Measurements from ENCODE around the gene GALNTL6. TPM values are rescaled to one million over a fixed set of nuclear protein-coding genes. Genes with fewer than 3 reads are reported as not detected.

The GALNTL6 gene
- total and polyA plus RNA-seq, 2 of the 4 experiments (the other 2 are of a cell fraction) = under 0.01 TPM; not detected in 1

DNA sequence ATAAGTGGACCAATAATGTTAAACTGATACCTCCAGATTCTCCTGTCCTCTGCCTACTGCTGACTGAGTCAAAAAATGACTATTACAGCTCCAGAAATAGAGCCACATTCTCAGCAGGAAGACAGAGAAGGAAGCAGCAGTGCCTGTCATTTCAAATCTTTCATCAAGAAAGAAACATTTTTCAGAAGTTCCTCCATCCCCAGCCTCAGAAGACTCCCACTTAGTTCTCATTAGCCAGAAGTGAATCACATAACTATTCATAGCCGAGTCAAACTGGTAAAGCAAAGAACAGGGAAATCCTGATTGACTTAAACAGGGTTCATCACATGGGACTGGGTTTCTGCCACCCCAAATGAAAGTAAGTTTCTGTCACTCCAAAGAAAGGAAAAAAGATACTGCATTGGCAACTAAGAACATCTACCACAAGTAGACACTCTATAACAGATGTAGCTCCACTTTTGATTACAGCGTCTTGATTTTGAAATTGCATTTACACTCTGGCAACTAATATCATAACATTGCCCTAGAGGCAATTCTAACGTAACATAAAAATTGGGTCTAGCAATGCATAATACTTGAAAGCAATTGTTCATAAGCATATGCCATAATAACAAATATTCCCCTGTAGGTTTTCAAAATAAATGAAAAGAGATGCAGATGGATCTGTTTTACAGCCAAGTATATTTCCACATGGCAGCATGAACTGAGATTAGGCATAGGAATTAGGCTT lies 599.8 kb downstream of the GALNTL6 start:
- H2BK120ac ChIP-seq (ENCODE audit: low read depth, low read length) = no peak overlapping the region
- no peak overlapping the region for H3K23ac ChIP-seq (ENCODE audit: low read depth, low read length)
- no peak overlapping the region for H2BK20ac ChIP-seq (ENCODE audit: low read depth, low read length)
- H3K56ac ChIP-seq (ENCODE audit: extremely low read depth, insufficient read depth, low read length) = no peak overlapping the region
- dilution Hi-C loops (cut with HindIII; ENCODE audit: low sequenced_read_pairs, unreplicated experiment) = no loop called here
- H4K91ac ChIP-seq (ENCODE audit: insufficient read depth, low read depth, low read length) = no peak overlapping the region
- ChIA-PET CTCF (no interaction called here), POLR2A (ENCODE audit: unreplicated experiment) (no interaction called here)
- no peak overlapping the region for H3K27ac ChIP-seq (ENCODE audit: insufficient read depth, low read length)
- H3K14ac ChIP-seq (replicated peaks; ENCODE audit: low read depth, low read length) = no peak overlapping the region
- no peak overlapping the region for H4K5ac ChIP-seq (ENCODE audit: low read depth, low read length)
- DNase-seq (no peak), ATAC-seq (ENCODE audit: low read depth) (no peak)
- H3K9me3 ChIP-seq (ENCODE audit: control insufficient read depth, insufficient read depth, low read length) = peaks cover 1% of the 10 kb centered on the region
- H4K8ac ChIP-seq (ENCODE audit: low read depth in 2 of 2, low read length in 2 of 2) = no peak overlapping the region
- no peaks in the 10 kb centered on the region for H3K27me3 ChIP-seq (ENCODE audit: control insufficient read depth, insufficient read depth, low read length)
- no peak overlapping the region for H2BK15ac ChIP-seq (ENCODE audit: low read depth, low read length)
- no peaks in the 10 kb centered on the region for H4K20me1 ChIP-seq (ENCODE audit: insufficient read depth, low read length)
- in situ Hi-C loops (cut with MboI; ENCODE audit: low sequenced_read_pairs) = no loop called here
- H2AFZ ChIP-seq (replicated peaks; ENCODE audit: low read length, poor library complexity) = no peak overlapping the region
- H3K4me1 ChIP-seq (ENCODE audit: control insufficient read depth, insufficient read depth, low read length) = no peaks in the 10 kb centered on the region
- no peak overlapping the region for H2BK5ac ChIP-seq (ENCODE audit: low read depth, low read length, poor library complexity, severe bottlenecking)
- H2AK5ac ChIP-seq (ENCODE audit: low read depth, low read length) = no peak overlapping the region
- no peaks in the 10 kb centered on the region for H3K36me3 ChIP-seq (ENCODE audit: control insufficient read depth, insufficient read depth, low read length)
- H3K4me2 ChIP-seq (ENCODE audit: low read depth, low read length) = no peak overlapping the region
- H3K79me1 ChIP-seq (ENCODE audit: low read depth in 1 of 2, low read length in 2 of 2) = no peaks in the 10 kb centered on the region
- BruUV-seq (replicated peaks) = no TSS peak
- no peak overlapping the region for H3K9ac ChIP-seq (ENCODE audit: low read depth, low read length)
- WGBS, 2 experiments (ENCODE audit: extremely low coverage in 2 of 2, insufficient read length in 1 of 2) = no CpG with 5 or more reads among the region's 3 CpGs
- no peak overlapping the region for H3K4ac ChIP-seq (ENCODE audit: low read depth, low read length)
- H3K18ac ChIP-seq (ENCODE audit: low read depth, low read length) = no peak overlapping the region
- H2AK9ac ChIP-seq (replicated peaks; ENCODE audit: low read depth, low read length, poor library complexity) = no peak overlapping the region
- no peak overlapping the region for H3K4me3 ChIP-seq (ENCODE audit: insufficient read depth, low read depth, low read length)
- TF ChIP-seq, protein P1, sequence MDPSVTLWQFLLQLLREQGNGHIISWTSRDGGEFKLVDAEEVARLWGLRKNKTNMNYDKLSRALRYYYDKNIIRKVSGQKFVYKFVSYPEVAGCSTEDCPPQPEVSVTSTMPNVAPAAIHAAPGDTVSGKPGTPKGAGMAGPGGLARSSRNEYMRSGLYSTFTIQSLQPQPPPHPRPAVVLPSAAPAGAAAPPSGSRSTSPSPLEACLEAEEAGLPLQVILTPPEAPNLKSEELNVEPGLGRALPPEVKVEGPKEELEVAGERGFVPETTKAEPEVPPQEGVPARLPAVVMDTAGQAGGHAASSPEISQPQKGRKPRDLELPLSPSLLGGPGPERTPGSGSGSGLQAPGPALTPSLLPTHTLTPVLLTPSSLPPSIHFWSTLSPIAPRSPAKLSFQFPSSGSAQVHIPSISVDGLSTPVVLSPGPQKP (IDR thresholded peaks at IDR 0.05; ENCODE audit: borderline replicate concordance, low read depth, low read length) = no peak
- TF ChIP-seq, protein P2, sequence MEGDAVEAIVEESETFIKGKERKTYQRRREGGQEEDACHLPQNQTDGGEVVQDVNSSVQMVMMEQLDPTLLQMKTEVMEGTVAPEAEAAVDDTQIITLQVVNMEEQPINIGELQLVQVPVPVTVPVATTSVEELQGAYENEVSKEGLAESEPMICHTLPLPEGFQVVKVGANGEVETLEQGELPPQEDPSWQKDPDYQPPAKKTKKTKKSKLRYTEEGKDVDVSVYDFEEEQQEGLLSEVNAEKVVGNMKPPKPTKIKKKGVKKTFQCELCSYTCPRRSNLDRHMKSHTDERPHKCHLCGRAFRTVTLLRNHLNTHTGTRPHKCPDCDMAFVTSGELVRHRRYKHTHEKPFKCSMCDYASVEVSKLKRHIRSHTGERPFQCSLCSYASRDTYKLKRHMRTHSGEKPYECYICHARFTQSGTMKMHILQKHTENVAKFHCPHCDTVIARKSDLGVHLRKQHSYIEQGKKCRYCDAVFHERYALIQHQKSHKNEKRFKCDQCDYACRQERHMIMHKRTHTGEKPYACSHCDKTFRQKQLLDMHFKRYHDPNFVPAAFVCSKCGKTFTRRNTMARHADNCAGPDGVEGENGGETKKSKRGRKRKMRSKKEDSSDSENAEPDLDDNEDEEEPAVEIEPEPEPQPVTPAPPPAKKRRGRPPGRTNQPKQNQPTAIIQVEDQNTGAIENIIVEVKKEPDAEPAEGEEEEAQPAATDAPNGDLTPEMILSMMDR (conservative IDR thresholded peaks at IDR 0.05; ENCODE audit: low read depth, low read length) = no peak
- no peak for TF ChIP-seq RAD21 (IDR thresholded peaks at IDR 0.05; ENCODE audit: low read length)
- no peak for TF ChIP-seq RFX5 (IDR thresholded peaks at IDR 0.05; ENCODE audit: low read depth, low read length)
- TF ChIP-seq BHLHE40 (IDR thresholded peaks at IDR 0.05; ENCODE audit: low read depth, low read length) = no peak
- TF ChIP-seq NFE2L2 (IDR thresholded peaks at IDR 0.05; ENCODE audit: low read depth, low read length) = no peak
- TF ChIP-seq RCOR1 (IDR thresholded peaks at IDR 0.05; ENCODE audit: insufficient replicate concordance, low read length) = no peak
- TF ChIP-seq SMC3 (IDR thresholded peaks at IDR 0.05; ENCODE audit: low read depth, low read length) = no peak
- no peak for TF ChIP-seq MAFK (IDR thresholded peaks at IDR 0.05; ENCODE audit: low read depth, low read length)
- TF ChIP-seq CHD1 (IDR thresholded peaks at IDR 0.05; ENCODE audit: low read depth, low read length) = no peak
- no peak for TF ChIP-seq MAZ (IDR thresholded peaks at IDR 0.05; ENCODE audit: borderline replicate concordance, low read depth, low read length)
- TF ChIP-seq, protein P3, sequence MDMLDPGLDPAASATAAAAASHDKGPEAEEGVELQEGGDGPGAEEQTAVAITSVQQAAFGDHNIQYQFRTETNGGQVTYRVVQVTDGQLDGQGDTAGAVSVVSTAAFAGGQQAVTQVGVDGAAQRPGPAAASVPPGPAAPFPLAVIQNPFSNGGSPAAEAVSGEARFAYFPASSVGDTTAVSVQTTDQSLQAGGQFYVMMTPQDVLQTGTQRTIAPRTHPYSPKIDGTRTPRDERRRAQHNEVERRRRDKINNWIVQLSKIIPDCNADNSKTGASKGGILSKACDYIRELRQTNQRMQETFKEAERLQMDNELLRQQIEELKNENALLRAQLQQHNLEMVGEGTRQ (IDR thresholded peaks at IDR 0.05; ENCODE audit: low read depth, low read length) = no peak
- no peak for TF ChIP-seq POLR2A (IDR thresholded peaks at IDR 0.05; ENCODE audit: low read depth, low read length)
- TF ChIP-seq FOS (IDR thresholded peaks at IDR 0.05; ENCODE audit: low read depth, low read length) = no peak
- no peak for TF ChIP-seq MXI1 (IDR thresholded peaks at IDR 0.05; ENCODE audit: borderline replicate concordance, low read depth, low read length)
- TF ChIP-seq CEBPB (IDR thresholded peaks at IDR 0.05; ENCODE audit: low read depth, low read length) = no peak
- intact Hi-C loops (cut with micrococcal nuclease) = no loop called here
- H3K9me1 ChIP-seq (ENCODE audit: insufficient read depth, low read length) = no peaks in the 10 kb centered on the region
